ENCODE results near the gene DGKH.

DNA sequence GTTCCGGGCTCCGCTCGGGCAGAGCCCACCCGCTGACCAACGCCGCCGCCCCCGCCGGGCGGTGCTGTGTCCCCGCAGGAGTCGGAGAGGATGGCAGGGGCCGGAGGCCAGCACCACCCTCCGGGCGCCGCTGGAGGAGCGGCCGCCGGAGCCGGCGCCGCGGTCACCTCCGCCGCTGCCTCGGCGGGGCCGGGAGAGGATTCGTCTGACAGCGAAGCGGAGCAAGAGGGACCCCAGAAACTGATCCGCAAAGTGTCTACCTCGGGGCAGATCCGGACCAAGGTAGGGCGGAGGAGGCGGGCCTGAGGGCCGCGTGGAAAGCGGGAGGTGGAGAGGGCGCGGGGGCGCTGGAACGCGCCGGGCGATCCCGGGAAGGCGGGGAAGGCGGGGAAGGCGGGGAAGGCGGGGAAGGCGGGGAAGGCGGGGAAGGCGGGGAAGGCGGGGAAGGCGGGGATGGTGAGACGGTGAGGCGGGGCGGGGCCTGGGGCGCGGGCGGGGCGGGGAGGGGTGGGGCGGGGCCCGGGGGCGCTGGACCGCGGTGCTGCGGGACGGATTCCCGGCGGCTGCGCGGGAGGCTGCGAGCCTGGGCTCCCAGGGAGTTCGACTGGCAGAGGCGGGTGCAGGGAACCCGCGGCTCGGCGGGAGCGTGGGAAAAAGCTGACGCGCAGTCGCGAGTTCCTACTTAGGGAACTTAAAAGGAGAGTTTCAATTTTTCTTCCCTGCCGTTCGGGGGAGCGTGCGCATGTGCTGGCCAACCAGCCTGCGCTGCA lies 421 bp downstream of the DGKH start:
- TF ChIP-seq, protein P1, sequence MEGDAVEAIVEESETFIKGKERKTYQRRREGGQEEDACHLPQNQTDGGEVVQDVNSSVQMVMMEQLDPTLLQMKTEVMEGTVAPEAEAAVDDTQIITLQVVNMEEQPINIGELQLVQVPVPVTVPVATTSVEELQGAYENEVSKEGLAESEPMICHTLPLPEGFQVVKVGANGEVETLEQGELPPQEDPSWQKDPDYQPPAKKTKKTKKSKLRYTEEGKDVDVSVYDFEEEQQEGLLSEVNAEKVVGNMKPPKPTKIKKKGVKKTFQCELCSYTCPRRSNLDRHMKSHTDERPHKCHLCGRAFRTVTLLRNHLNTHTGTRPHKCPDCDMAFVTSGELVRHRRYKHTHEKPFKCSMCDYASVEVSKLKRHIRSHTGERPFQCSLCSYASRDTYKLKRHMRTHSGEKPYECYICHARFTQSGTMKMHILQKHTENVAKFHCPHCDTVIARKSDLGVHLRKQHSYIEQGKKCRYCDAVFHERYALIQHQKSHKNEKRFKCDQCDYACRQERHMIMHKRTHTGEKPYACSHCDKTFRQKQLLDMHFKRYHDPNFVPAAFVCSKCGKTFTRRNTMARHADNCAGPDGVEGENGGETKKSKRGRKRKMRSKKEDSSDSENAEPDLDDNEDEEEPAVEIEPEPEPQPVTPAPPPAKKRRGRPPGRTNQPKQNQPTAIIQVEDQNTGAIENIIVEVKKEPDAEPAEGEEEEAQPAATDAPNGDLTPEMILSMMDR (IDR thresholded peaks at IDR 0.05 in 2 of 3, conservative IDR thresholded peaks at IDR 0.05 in 1 of 3; ENCODE audit: borderline replicate concordance in 1 of 3, insufficient read depth in 1 of 3, low read depth in 2 of 3, low read length in 2 of 3) = 0 out of 6 replicates have a peak, but pooled peaks of 1 of the 3 experiments have one; percentile 7
- TF ChIP-seq POLR2AphosphoS5 (IDR thresholded peaks at IDR 0.05; ENCODE audit: low read depth, low read length) (peak; percentile 73; the same call in 1 of the 2 replicates), ZNF274 (IDR thresholded peaks at IDR 0.05; ENCODE audit: low read depth, low read length) (no peak), POLR2A (IDR thresholded peaks at IDR 0.05; ENCODE audit: borderline replicate concordance, extremely low read depth, insufficient read depth, insufficient read length) (peak; percentile 64), ATF3 (IDR thresholded peaks at IDR 0.05) (no peak), RAD21 (IDR thresholded peaks at IDR 0.05; ENCODE audit: low read depth) (no peak), EZH2phosphoT487 (IDR thresholded peaks at IDR 0.05; ENCODE audit: borderline replicate concordance) (no peak), FOSL1 (IDR thresholded peaks at IDR 0.05; ENCODE audit: low read depth) (no peak), CEBPB (IDR thresholded peaks at IDR 0.05; ENCODE audit: low read depth) (no peak), SRF (IDR thresholded peaks at IDR 0.05; ENCODE audit: low read depth) (no peak), EZH2 (IDR thresholded peaks at IDR 0.05) (no peak), JUND (IDR thresholded peaks at IDR 0.05) (no peak), YY1 (IDR thresholded peaks at IDR 0.05; ENCODE audit: extremely low read depth, insufficient replicate concordance, low read depth, low read length) (no peak)
- TF ChIP-seq, protein P2, sequence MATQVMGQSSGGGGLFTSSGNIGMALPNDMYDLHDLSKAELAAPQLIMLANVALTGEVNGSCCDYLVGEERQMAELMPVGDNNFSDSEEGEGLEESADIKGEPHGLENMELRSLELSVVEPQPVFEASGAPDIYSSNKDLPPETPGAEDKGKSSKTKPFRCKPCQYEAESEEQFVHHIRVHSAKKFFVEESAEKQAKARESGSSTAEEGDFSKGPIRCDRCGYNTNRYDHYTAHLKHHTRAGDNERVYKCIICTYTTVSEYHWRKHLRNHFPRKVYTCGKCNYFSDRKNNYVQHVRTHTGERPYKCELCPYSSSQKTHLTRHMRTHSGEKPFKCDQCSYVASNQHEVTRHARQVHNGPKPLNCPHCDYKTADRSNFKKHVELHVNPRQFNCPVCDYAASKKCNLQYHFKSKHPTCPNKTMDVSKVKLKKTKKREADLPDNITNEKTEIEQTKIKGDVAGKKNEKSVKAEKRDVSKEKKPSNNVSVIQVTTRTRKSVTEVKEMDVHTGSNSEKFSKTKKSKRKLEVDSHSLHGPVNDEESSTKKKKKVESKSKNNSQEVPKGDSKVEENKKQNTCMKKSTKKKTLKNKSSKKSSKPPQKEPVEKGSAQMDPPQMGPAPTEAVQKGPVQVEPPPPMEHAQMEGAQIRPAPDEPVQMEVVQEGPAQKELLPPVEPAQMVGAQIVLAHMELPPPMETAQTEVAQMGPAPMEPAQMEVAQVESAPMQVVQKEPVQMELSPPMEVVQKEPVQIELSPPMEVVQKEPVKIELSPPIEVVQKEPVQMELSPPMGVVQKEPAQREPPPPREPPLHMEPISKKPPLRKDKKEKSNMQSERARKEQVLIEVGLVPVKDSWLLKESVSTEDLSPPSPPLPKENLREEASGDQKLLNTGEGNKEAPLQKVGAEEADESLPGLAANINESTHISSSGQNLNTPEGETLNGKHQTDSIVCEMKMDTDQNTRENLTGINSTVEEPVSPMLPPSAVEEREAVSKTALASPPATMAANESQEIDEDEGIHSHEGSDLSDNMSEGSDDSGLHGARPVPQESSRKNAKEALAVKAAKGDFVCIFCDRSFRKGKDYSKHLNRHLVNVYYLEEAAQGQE (IDR thresholded peaks at IDR 0.05; ENCODE audit: low read depth) = no peak

All from HCT116 (cell line).